Psoas muscle (tissue), 8 donors: ENCODE data around the gene PHPT1. TPM values are rescaled to one million over a fixed set of nuclear protein-coding genes. Genes with fewer than 3 reads are reported as not detected.

Experiments
- ATAC-seq, 4 donors: fragments of 200-7000 bp; cut with Tn5 transposase; one replicate each; pipeline ENCODE4 v1.9.1; 2020; ENCODE audit warnings: moderate library complexity in 3 of 4, mild to moderate bottlenecking in 2 of 4
- DNase-seq, 2 donors: peaks; one replicate each; pipeline ENCODE4 v3.0.0-alpha.2; 2020
- H3K27ac ChIP-seq: fragments of 200-600 bp; one replicate; pipeline ENCODE4 v1.8.0; 2022
- H3K27me3 ChIP-seq, 3 donors: fragments of 200-600 bp in 1 of 3; one replicate each; pipeline versions ENCODE4 v1.6.1 to v1.8.0; 2013 to 2022; ENCODE audit warnings: low read length in 2 of 3, mild to moderate bottlenecking in 2 of 3, moderate library complexity in 1 of 3; ENCODE audit not compliant: insufficient read depth in 3 of 3
- H3K36me3 ChIP-seq, 2 donors: fragments of 200-600 bp in 1 of 2; one replicate each; pipeline versions ENCODE4 v1.6.1 to v1.8.0; 2013 to 2022; ENCODE audit warnings: low read depth in 1 of 2, mild to moderate bottlenecking in 1 of 2, moderate library complexity in 1 of 2; ENCODE audit not compliant: insufficient read depth in 1 of 2
- H3K4me1 ChIP-seq: fragments of 200-600 bp; one replicate; pipeline ENCODE4 v1.8.0; 2022
- H3K4me3 ChIP-seq: fragments of 200-600 bp; one replicate; pipeline ENCODE4 v1.8.0; 2022; ENCODE audit warnings: mild to moderate bottlenecking
- H3K9me3 ChIP-seq: fragments of 200-600 bp; one replicate; pipeline ENCODE4 v1.8.0; 2022
- WGBS, 3 donors: extraction: QIAGEN DNeasy Blood & Tissue Kit; methylation state at CpG; one replicate each; pipeline versions ENCODE4 v1.1.6 to v1.1.7; 2013; 5-methylcytosine and 5-hydroxymethylcytosine counted together
- intact Hi-C, 2 donors: fragments of 100-400 bp; cut with DNase I; formaldehyde crosslinking; loops; one replicate each; pipeline versions ENCODE4 v1.11.0 to v1.14.2; 2022
- polyA plus RNA-seq, 3 donors: library from polyadenylated mRNA; stranded (reverse); fragments of 200-250 nt; gene quantifications; one replicate each; pipeline ENCODE4 v1.2.3, GENCODE V29; 2013
- total RNA-seq, 4 donors: library from RNA; stranded (reverse); fragmentation: NEBNext Ultra II Directional in 2 of 4; extraction: Animal tissue kit (Norgen Biotek cat#: 25700) in 2 of 4; gene quantifications; one replicate each; pipeline versions ENCODE4 v1.2.1 to v1.2.4, GENCODE V29; 2021 to 2023
- TF ChIP-seq, protein P1 (sequence below): fragments of 200-600 bp; IDR thresholded peaks from one replicate; pipeline ENCODE4 v1.8.0; 2022; ENCODE audit warnings: antibody characterized with exemption
- donor health status: healthy with polysubstance abuse.
- donor health status: DM: no; HTN: no; CAD: no; lungs with moderate emphysema.
- donor health status: Bipolar disorder and iron deficiency.
- donor health status: healthy.
- donor health status: DM: yes; HTN: yes; CAD: no.
- donor health status: DM: no; HTN: no; CAD: no.
- donor health status: DM: no; HTN: no; CAD: no.
- donor health status: DM: yes; HTN: yes; CAD: no.

PHPT1 gene
- total and polyA plus RNA-seq, 7 donors: 154 to 295 (median 228) TPM

DNA sequence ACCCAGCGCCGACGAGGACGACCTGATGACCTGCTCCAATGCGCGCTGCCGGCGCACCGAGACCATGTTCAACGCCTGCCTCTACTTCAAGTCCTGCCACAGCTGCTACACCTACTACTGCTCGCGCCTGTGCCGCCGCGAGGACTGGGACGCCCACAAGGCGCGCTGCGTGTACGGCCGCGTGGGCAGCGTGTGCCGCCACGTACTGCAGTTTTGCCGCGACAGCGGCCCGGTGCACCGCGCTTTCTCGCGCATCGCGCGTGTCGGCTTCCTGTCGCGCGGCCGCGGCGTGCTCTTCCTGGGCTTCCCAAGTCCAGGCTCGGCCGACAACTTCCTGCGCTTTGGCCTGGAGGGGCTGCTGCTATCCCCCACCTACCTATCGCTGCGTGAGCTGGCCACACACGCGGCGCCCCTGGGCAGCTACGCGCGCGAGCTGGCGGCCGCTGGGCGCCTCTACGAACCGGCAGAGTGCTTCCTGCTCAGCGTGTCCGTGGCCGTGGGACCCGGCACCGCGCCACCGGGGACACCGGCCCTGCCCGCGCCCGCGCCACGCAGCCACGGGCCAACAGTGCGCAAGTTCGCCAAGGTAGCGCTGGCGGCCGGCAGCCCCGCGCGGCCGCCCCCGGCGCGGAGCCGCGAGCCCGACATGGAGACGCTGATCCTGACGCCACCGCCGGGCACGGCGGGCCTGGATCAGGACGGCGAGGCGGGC lies 2.7 kb upstream of the PHPT1 start:
- peak overlapping the region; percentile 81 for H3K4me3 ChIP-seq
- intact Hi-C loops: loop anchor here (5.0 to 10.0 kb wide), 5 partner anchors 81 to 181 kb away; partner anchors contain the start of genes ABCA2 (in 2 of the 2), C8G (in 1 of the 2) and FBXW5 (in 1 of the 2)
- peaks cover 0 to 15% of the 10 kb centered on the region in 2 donors for H3K36me3 ChIP-seq
- peaks cover 0 to 24% (median 8%) of the 10 kb centered on the region in 3 donors for H3K27me3 ChIP-seq
- H3K27ac ChIP-seq: no peak overlapping the region
- no peaks in the 10 kb centered on the region for H3K9me3 ChIP-seq
- 21 to 41% (median 26%) methylated on average over 82 to 98 of the region's 98 CpGs for WGBS, 3 donors
- peaks cover 23% of the 10 kb centered on the region for H3K4me1 ChIP-seq
- TF ChIP-seq, protein P1, sequence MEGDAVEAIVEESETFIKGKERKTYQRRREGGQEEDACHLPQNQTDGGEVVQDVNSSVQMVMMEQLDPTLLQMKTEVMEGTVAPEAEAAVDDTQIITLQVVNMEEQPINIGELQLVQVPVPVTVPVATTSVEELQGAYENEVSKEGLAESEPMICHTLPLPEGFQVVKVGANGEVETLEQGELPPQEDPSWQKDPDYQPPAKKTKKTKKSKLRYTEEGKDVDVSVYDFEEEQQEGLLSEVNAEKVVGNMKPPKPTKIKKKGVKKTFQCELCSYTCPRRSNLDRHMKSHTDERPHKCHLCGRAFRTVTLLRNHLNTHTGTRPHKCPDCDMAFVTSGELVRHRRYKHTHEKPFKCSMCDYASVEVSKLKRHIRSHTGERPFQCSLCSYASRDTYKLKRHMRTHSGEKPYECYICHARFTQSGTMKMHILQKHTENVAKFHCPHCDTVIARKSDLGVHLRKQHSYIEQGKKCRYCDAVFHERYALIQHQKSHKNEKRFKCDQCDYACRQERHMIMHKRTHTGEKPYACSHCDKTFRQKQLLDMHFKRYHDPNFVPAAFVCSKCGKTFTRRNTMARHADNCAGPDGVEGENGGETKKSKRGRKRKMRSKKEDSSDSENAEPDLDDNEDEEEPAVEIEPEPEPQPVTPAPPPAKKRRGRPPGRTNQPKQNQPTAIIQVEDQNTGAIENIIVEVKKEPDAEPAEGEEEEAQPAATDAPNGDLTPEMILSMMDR: no peak
- DNase-seq (no peak), ATAC-seq (no peak)

DNA sequence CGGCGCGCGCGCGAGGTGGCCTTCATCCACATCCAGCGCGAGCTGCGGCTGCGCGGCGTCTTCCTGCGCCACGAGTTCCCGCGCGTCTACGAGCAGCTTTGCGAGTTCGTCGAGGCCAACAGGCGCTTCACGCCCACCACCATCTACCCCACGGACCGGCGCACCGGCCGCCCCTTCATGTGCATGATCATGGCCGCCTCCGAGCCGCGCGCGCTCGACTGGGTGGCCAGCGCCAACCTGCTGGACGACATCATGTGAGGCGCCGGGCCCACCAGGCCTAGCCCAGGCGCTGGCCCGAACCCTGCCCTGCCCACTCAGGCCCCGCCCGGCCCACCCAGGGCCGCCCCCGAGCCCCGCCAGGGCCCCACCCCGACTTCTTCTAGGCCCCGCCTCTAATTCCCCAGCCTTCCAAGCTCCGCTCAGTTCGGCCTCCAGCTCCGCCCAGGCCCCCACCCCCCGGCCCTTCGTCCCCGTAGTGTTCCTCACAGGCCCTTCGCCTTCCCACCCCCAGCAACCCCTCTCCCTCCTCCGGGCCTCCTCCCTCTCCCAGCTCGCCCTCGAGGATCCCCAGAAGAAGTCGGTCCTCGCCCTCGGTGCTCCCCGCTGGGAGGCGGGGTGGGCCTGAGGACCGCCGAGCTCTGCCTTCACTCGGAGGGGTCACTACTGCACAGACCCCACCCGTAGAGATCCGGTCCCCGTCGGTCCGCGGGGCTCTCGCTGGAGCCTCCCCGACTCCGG lies 2.0 kb upstream of the PHPT1 start:
- H3K4me3 ChIP-seq: peak overlapping the region; percentile 81
- intact Hi-C loops: loop anchor here (5.0 to 10.0 kb wide), 5 partner anchors 80 to 180 kb away; partner anchors contain the start of genes ABCA2 (in 2 of the 2), C8G (in 1 of the 2) and FBXW5 (in 1 of the 2)
- no peaks in the 10 kb centered on the region for H3K9me3 ChIP-seq
- H3K27me3 ChIP-seq: peaks cover 0 to 24% (median 8%) of the 10 kb centered on the region in 3 donors
- ATAC-seq (no peak), DNase-seq (peak; percentile 68 to 75)
- peaks cover 30% of the 10 kb centered on the region for H3K4me1 ChIP-seq
- TF ChIP-seq, protein P1: no peak
- WGBS, 3 donors: 3 to 11% (median 9%) methylated on average over 54 to 74 of the region's 75 CpGs
- peaks cover 0 to 21% of the 10 kb centered on the region in 2 donors for H3K36me3 ChIP-seq
- peak overlapping the region; percentile 91 for H3K27ac ChIP-seq

DNA sequence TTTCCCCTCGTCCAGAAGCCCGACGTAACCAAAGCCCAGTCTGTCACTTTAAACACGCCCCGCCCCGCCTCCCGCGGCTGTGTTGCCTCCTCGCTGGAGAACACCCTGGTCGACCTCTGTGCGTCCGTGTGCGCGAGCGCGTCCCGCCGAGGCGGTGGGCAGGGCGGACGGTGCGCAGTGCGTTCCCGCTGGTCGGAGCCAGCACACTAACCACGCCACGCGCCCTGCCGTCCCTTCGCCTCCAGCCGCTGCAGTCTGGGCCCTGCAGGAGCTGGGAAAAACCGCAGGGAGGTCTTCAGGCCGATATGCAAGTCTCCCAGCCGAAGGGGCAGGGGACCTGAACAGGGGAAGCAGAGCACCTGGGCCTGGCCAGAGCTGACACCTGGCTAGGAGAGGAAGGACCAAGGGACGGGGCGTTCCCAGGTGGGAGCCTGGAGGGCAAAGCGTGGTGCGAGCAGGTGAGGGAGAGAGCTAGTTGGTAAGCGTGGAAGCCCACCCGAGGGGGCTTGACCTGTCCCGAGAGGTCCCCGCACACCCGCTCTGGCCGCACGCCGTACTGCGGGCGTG lies 1.3 kb upstream of the PHPT1 start:
- Histone ChIP-seq H3K4me3 (peak overlapping the region; percentile 81), H3K9me3 (no peaks in the 10 kb centered on the region), H3K36me3 (peaks cover 0 to 21% of the 10 kb centered on the region in 2 donors), H3K27me3 (peaks cover 0 to 24% (median 8%) of the 10 kb centered on the region in 3 donors), H3K4me1 (peaks cover 30% of the 10 kb centered on the region), H3K27ac (peak overlapping the region; percentile 91)
- WGBS, 3 donors: 0 to 1% (median 1%) methylated on average over 41 to 48 of the region's 48 CpGs
- intact Hi-C loops: loop anchor here (5.0 to 10.0 kb wide), 5 partner anchors 79 to 179 kb away; partner anchors contain the start of genes ABCA2 (in 2 of the 2), C8G (in 1 of the 2) and FBXW5 (in 1 of the 2)
- DNase-seq (peak; percentile 90 to 92), ATAC-seq (peak; percentile 37 to 51 (median 42))
- TF ChIP-seq, protein P1: no peak

DNA sequence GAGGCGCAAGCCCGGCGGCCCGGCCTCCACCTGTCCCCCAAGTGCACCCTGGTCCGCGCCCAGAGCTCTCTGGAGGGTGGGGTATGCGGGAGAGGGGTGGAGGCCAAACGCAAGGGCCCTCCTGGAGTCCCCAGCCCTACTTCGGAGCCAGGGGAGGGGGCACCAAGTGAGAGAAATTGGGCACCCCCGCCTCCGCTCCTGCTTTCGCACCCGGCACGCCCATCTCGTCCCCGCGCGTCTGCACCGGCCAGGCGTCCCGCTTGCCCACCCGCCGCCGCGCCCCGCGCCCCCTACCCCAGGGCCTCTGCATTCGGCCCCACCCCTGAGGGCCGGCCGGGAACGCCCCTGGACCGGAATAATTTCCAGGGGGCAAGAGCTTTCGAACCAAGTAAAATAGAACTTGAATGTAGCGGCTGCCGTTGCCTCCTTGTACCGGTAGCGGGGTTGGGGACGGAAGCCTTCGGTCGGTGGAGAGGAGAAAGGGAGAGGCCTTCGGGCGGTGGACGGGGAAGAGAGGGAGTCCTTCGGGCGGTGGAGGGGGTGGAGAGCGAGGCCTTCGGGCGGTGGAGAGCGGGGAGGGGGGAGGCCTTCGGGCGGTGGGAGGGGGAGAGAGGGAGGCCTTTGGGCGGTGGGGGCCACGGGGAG lies 694 bp upstream of the PHPT1 start:
- DNase-seq (no peak), ATAC-seq (peak; percentile 27 to 52 (median 34))
- no peaks in the 10 kb centered on the region for H3K9me3 ChIP-seq
- peaks cover 30% of the 10 kb centered on the region for H3K4me1 ChIP-seq
- H3K36me3 ChIP-seq: peaks cover 0 to 21% of the 10 kb centered on the region in 2 donors
- intact Hi-C loops: loop anchor here (5.0 to 10.0 kb wide), 5 partner anchors 79 to 179 kb away; partner anchors contain the start of genes ABCA2 (in 2 of the 2), C8G (in 1 of the 2) and FBXW5 (in 1 of the 2)
- H3K27me3 ChIP-seq: peaks cover 0 to 24% (median 8%) of the 10 kb centered on the region in 3 donors
- 0 to 1% (median 1%) methylated on average over 21 to 52 of the region's 53 CpGs for WGBS, 3 donors
- H3K27ac ChIP-seq: peak overlapping the region; percentile 91
- TF ChIP-seq, protein P1: no peak
- peak overlapping the region; percentile 81 for H3K4me3 ChIP-seq
